Fibroblast of skin of right biceps (primary cell): ENCODE measurements around the gene BMP6.
"Not testable (repeated sequence)": the region's sequence is repeated elsewhere in the genome, so short reads cannot be mapped to it uniquely, and the experiment has no call there.

Experiments used
- DNase-seq: peaks from one replicate; pipeline ENCODE4 v3.0.0-alpha.2; 2013

The BMP6 gene

DNA sequence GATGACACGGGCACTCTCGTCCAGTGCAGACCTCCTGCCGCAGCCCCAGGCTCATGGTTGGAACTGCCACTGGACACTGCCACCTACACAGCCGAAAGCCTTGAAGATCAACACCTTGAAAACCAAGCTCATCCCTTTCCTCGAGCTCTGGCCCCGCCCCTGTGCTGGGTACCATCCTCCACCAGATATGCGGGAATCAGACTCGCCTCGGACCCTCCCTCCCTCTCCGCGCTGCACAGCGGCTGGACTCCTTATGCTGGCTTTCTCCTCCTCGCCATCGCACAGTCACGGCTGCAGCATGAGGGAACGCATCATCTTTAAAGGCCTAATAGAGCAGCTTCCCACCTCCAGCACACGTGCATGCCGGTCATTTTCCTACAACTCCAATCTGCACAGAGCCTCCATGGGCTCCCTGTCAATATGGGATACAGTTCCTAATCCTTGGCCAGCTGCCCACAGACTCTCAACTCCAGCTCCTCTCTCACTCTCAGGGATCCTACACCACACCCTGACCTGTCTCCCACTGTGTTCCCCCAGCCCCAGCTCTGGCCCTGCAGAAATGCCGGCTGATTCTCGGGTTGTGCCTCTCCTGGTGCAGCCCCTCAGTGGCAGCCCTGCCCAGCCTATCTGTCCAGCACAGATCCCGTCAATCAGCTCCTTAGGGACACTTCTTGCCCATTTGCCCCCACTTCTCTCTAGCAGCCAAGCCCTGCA is 161.5 kb downstream of the BMP6 start:
- no peak for DNase-seq

DNA sequence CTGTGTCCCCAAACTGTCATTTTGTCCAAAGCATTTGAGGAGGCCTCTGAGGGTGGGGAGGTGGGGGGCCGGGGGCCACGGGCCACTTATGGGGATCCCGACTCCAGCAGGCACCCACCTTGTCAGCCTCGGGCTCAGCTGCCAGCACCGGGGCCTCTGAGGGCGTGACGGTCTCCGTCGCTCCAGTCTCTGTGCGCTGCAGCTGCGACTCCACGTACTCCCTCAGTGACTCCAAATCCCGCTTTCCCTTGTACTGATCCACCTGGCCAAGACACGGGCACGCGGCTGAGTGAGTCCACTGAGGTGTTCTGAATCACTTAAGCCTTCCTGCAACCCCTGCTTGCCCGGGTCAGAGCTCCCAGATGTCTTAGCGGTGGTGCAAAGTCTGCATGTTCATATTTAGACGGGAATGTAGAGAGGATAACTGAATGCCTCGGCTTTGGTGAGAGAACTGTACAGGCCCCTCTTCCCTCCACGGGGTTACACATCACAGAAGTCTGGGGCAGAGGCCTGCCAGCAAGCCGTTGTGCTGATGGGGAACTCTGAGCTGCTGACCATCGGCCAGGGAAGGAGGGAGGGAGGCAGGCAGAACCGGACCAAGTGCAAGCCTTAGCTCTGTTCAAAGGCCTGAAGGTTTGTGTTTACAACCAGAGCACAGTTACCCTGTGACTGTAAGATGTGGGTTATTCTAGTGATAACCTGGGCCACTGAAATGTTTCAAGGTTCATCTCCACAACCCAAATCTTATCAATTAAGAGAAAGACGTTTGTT is 162.9 kb downstream of the BMP6 start:
- no peak for DNase-seq

GRCh38 chr6:7891078-7891872 is 165.4 kb downstream of the BMP6 start:
- DNase-seq, result no peak

GRCh38 chr6:7892367-7892766 is 166.5 kb downstream of the BMP6 start:
- DNase-seq, result not testable (repeated sequence)

DNA sequence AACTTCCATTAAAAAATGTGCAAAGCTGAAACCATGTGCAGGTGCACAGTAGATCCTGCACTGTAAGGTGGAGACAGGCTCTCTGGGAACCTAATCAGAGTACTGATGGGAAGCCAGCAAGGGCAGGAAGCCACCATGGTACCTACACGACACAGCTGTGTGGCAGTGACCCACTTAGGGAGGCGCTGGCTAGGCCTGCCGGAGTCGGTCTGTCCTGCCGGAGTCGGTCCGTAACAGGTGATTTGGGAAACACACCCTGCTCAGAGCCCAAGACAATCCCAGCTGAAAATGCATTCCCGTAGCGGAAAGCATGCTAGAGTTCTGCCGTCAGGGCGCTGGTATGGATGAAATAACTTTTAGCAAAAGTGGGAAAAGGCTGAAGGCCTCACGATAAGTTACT is 167.4 kb downstream of the BMP6 start:
- no peak for DNase-seq

DNA sequence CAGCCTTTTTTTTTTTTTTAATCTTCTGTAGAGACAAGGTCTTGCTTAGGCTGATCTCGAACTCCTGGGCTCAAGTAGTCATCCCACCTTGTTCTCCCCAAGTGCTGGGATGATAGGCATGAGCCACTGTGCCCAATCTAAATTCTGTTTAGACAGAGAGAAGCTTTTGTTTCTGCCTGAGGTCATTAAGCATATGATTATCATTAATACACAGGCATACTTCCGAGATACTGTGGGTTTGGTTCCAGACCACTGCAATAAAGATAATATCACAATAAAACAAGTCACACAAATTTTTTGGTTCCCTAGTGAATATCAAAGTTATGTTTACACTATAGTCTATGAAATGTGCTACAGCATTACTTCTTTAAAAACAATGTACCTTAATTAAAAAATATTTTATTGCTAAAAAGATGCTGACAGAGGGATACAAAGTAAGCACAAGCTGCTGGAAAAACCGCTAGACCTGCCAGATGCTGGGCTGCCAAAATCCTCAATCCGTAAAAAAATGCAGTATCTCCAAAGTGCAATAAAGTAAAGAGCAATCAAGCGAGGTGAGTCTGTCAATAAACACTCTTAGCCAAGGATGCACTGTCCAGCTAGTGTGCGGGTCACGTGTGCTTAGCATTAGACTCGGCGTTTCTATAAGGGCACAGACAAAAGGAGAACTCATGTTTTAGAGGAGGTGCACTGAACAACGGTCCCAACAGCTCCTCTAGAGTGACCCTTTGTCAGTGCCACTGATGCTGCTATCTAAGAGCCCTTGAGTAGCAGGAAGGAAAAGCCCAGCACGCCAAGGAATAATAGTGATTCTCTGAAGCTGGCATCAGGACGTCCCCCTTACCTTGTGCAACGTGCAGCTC is 168.6 kb downstream of the BMP6 start:
- DNase-seq, result no peak

DNA sequence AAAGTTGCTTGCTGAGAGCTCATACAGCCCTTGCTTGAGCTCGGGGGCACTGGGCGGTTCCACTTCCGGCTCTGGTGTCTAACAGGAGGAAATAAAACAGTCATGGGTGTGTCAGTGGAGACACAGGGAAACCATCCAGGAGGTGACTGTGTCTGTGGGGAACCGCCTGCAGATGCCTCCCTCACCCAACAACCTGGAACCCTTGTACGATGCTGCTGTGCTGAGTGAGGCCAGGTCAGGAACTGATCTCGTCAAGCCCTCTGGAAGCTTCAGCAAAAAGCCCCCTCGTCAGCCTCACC is 169.2 kb downstream of the BMP6 start:
- DNase-seq, result no peak

DNA sequence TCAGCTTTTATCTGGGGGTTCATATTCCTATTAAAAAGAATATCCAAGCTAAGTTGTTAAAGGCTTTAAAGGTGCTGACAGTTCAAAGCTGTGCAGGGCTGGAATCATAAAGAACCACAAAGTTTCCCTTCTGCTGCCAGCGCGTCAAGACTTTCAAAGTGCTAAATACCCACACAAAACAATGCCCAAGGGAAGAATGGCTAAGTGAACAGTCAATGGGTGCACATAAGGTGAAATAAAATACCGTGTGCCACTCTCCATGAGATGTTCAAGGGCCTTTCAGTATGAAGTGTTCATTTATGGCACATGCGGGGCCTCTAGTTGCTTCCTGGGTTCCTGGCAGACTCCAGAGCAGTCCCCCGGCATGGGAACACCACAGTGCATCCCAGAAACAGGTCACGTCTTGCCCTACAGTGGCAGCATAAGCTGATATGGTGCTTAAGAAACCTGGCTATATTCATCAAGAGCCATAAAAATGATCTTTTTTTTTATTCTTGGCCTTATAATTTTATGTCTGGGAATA is 170.6 kb downstream of the BMP6 start:
- no peak for DNase-seq

GRCh38 chr6:7897461-7898192 is 171.7 kb downstream of the BMP6 start:
- DNase-seq, result no peak

DNA sequence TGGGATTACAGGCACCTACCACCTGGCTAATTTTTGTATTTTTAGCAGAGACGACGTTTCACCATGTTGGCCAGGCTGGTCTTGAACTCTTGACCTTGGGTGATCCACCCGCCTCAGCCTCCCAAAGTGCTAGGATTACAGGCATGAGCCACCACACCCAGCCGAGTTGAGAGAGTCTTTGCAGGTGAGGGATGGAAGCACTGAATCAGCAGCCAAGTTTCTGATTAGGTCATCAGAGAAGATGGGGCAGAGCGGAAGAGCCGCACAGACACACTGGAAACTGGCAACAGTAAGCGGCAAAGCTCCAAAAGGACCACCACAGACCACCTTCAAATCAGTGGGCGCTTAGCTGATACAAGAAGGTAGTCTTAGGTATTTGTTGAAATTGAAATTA is 172.3 kb downstream of the BMP6 start:
- not testable (repeated sequence) for DNase-seq

DNA sequence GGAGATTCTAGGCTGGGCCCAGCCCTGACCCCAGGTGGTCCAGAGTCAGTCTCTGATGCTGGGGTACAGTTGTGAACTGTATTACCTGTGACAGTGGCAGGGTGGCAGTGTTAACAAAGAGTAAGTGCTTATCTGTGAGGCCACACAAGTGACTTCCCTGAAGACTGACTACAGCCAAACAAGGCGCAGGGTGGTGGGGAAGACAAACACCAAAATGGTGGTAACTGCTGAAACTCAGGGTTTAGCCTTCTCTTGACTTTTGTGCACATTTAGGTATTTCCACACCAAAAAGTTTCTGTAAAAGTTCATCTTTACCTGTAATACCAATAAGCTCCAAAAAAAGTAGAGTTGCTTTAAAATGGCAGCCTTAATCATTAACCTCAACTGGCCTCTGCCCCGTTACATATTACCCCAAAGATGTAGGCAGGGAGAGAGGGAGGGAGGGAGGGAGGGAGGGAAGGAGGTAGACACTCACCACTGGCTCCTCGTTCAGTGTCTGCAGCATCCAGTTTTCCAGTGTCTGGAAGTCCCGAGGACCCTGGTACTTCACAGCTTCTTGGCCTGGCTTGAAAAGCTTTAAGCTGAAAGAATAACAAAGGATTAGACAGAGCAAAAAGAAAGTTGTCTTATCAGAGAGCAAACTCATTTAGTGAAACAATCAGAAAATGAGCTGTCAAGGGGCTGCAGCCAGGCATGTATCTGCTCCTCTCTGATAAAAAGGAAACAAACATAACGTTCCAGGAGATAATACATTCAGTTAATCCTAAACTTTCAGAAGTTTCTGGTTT is 173.4 kb downstream of the BMP6 start:
- no peak for DNase-seq

GRCh38 chr6:7899889-7900213 is 174.0 kb downstream of the BMP6 start:
- DNase-seq, result no peak

DNA sequence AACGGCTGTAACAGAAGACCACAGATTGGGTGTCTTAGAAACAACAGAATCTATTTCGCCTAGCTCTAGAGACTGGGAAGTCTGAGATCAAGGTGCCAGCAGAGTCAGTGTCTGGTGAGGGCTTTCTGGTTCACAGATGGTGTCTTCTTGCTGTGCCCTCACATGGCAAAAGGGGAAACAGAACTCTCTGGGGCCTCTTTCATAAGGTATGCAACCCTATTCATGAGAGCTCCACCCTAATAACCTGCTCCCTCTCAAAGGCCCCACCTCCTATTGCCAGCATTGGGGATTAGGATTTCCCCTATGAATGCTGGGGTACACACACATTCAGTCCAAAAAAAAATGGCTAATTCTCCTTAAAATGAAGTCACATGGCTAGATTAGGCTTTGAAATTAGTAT is 174.7 kb downstream of the BMP6 start:
- no peak for DNase-seq

- DNase-seq, result no peak
These were observed 175.2 kb downstream of the BMP6 start for GRCh38 chr6:7901056-7901455.

GRCh38 chr6:7901780-7902179 is 175.9 kb downstream of the BMP6 start:
- DNase-seq, result no peak

- DNase-seq, result no peak
These were observed 176.3 kb downstream of the BMP6 start for GRCh38 chr6:7902221-7902620.

GRCh38 chr6:7902867-7903266 is 177.0 kb downstream of the BMP6 start:
- DNase-seq, result no peak

DNA sequence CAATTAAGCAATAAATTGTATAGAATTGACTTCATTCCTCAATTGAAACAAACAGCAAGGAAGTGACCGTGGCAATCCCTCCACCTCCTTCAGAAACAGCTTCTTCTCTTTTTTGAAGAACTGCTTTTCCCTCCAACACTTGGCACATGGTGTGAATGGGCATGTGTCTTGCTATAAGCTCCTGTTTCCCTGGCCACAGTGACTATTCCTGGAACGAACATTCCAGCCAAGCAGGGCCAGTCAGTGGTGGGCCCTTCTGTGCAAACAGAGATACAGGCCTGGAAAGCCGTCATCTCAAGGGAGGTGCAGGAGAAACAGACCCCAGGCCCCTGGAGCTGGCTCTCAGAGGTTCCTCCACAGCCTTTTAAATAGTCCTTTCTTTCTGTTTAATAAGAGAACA is 177.8 kb downstream of the BMP6 start:
- DNase-seq, result no peak

DNA sequence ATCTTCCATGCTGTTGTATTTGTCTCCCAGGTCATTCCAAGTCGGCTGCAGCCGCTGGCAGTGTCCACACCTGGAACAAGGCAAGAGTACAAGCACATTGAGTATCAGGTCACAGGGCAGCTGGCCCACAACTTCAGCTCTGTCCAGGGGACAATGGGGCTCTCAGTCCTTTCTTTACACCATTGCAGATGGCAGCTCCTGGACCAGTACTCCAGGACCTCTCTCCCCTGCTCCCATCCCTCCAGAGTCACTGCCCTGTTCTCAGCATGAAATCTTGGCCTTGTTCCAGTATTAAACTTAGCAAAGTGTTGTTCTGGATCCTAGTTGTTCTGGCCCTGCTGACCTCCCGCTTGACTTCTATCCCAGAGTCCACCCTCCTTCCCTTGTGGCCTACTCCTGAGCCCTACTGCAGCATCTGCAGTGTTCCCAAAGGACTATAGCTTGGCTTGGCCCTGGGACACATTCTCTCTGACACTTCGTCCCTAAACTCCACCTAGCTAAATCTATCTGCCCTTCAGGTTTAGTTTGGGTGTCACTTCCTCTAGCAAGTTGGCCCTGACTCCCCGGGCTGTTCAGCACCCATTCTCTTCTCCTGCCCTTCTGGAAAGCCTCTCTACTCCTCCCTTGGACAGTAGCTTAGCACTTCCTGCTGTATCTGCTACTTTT is 178.9 kb downstream of the BMP6 start:
- DNase-seq, result no peak

DNA sequence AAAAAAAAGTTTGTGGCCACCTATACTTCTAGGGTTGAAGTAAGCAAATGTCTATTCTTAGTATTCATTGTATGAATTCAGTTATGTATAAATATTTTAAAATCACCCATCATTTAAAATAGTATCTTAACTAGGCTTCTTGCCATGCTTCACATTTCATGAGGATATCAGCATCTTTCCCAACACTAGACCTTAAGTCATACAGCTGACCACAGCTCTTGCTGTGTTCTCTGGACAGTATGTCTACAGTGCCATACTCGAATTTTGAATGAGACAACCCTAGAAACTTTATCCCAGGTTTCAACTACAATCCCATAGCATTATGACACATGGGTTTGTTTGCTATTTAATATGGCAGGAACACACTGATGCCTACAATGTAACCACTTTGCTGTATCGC is 179.5 kb downstream of the BMP6 start:
- DNase-seq, result no peak

DNA sequence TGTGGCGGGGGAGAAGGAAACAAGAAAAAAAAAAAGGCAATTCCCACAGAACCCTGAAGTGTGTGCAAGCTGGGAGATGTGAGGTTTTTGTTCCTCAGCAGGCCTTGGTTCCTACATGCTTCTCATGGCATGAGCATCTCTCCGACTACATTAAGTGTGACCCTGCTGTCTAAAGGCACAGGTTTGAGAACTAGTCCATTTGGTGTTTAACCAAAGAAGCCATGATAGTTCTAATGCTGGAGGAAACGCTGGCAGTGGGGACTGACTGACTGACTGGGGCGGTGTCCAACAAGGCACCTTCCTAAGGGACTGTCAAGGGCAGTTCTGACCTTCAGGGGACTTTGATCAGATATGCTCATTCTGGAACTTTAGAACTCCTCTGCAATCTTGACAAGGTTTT is 180.8 kb downstream of the BMP6 start:
- no peak for DNase-seq
